Neutrophil (primary cell): ENCODE data around the gene NUP160.

Experiments
- H3K27ac ChIP-seq: fragments of 200-600 bp; sonication (generic); 2 replicates; pipeline ENCODE4 v1.5.1; 2016; ENCODE audit warnings: mild to moderate bottlenecking, moderate library complexity
- H3K27me3 ChIP-seq: fragments of 200-600 bp; sonication (generic); 2 replicates; pipeline ENCODE4 v1.6.0; 2016; ENCODE audit warnings: mild to moderate bottlenecking
- H3K36me3 ChIP-seq: fragments of 200-600 bp; sonication (generic); 2 replicates; pipeline ENCODE4 v1.5.1; 2017
- H3K4me1 ChIP-seq, 2 experiments: fragments of 200-600 bp in 1 of 2; sonication (generic) in 1 of 2; 1 replicate in 1 of 2; 2 replicates in 1 of 2; pipeline versions ENCODE4 v1.5.1 to v1.6.1; 2013 to 2016; ENCODE audit warnings: low read depth in 1 of 2, low read length in 1 of 2, mild to moderate bottlenecking in 1 of 2, moderate library complexity in 1 of 2; ENCODE audit not compliant: control insufficient read depth in 1 of 2, insufficient read depth in 1 of 2
- H3K4me3 ChIP-seq, 2 experiments: fragments of 200-600 bp in 1 of 2; sonication (generic) in 1 of 2; 1 replicate in 1 of 2; 2 replicates in 1 of 2; pipeline ENCODE4 v1.5.1; 2013 to 2016; ENCODE audit warnings: low read depth in 1 of 2, low read length in 1 of 2, mild to moderate bottlenecking in 1 of 2, moderate library complexity in 1 of 2
- H3K9me3 ChIP-seq: fragments of 200-600 bp; sonication (generic); 2 replicates; pipeline ENCODE4 v1.5.1; 2016
- CTCF ChIP-seq: fragments of 200-600 bp; sonication (generic); IDR thresholded peaks from 2 replicates; pipeline ENCODE4 v1.5.1; 2016; ENCODE audit warnings: antibody characterized with exemption

Gene NUP160

GRCh38 chr11:47848700-47849155, 578 bp upstream of the NUP160 start:
- H3K4me1 ChIP-seq = peaks cover 18 to 25% of the 10 kb centered on the region in 2 experiments
- no peaks in the 10 kb centered on the region for H3K27me3 ChIP-seq
- TF ChIP-seq CTCF = peak; percentile 2
- no peaks in the 10 kb centered on the region for H3K9me3 ChIP-seq
- peaks cover 4% of the 10 kb centered on the region for H3K36me3 ChIP-seq
- H3K4me3 ChIP-seq = peak overlapping the region; percentile 75 to 99
- peak overlapping the region; percentile 91 for H3K27ac ChIP-seq

GRCh38 chr11:47847537-47847891, 636 bp downstream of the NUP160 start:
- Histone ChIP-seq H3K36me3 (peaks cover 7% of the 10 kb centered on the region), H3K27ac (peak overlapping the region; percentile 91), H3K9me3 (no peaks in the 10 kb centered on the region), H3K4me1 (peaks cover 27 to 30% of the 10 kb centered on the region in 2 experiments), H3K4me3 (peak overlapping the region; percentile 75 to 99), H3K27me3 (no peaks in the 10 kb centered on the region)
- TF ChIP-seq CTCF = no peak

GRCh38 chr11:47846998-47847397, 1.2 kb downstream of the NUP160 start:
- H3K4me3 ChIP-seq = peak overlapping the region; percentile 75 to 99
- peak overlapping the region; percentile 91 for H3K27ac ChIP-seq
- peaks cover 27 to 30% of the 10 kb centered on the region in 2 experiments for H3K4me1 ChIP-seq

GRCh38 chr11:47843361-47844055, 4.6 kb downstream of the NUP160 start:
- H3K9me3 ChIP-seq = no peaks in the 10 kb centered on the region
- H3K4me3 ChIP-seq = no peak overlapping the region
- H3K27ac ChIP-seq = no peak overlapping the region
- peaks cover 33% of the 10 kb centered on the region for H3K36me3 ChIP-seq
- peaks cover 19 to 22% of the 10 kb centered on the region in 2 experiments for H3K4me1 ChIP-seq
- TF ChIP-seq CTCF = no peak
- no peaks in the 10 kb centered on the region for H3K27me3 ChIP-seq

More at GRCh38 chr11:47846998-47847397, 1.2 kb downstream of the NUP160 start:
- peaks cover 11% of the 10 kb centered on the region for H3K36me3 ChIP-seq
- TF ChIP-seq CTCF = no peak
- no peaks in the 10 kb centered on the region for H3K27me3 ChIP-seq
- H3K9me3 ChIP-seq = no peaks in the 10 kb centered on the region

- Histone ChIP-seq H3K27ac (no peak overlapping the region), H3K4me1 (peaks cover 16 to 21% of the 10 kb centered on the region in 2 experiments), H3K36me3 (peaks cover 37% of the 10 kb centered on the region), H3K27me3 (no peaks in the 10 kb centered on the region), H3K4me3 (no peak overlapping the region), H3K9me3 (no peaks in the 10 kb centered on the region)
- no peak for TF ChIP-seq CTCF
These were observed 5.4 kb downstream of the NUP160 start for GRCh38 chr11:47842749-47843148.
